Thoracic aorta (tissue), 2 donors: ENCODE results near the gene NDFIP1. TPM values are rescaled to one million over a fixed set of nuclear protein-coding genes. Genes with fewer than 3 reads are reported as not detected.

Source experiments
- ATAC-seq: fragments of 150-250 bp; one replicate; pipeline ENCODE4 v1.8.0; 2017; ENCODE audit warnings: low read depth; ENCODE audit not compliant: insufficient number of reproducible peaks, low FRiP score
- DNase-seq: peaks from one replicate; pipeline ENCODE4 v3.0.0-alpha.2; 2020; ENCODE audit warnings: low spot score
- H3K27ac ChIP-seq, 2 donors: fragments of 200-600 bp; sonication (generic); 1 replicate in 1 of 2; 2 replicates in 1 of 2; pipeline ENCODE4 v1.5.1; 2016; ENCODE audit warnings: mild to moderate bottlenecking in 2 of 2, moderate library complexity in 2 of 2
- H3K27me3 ChIP-seq: fragments of 200-600 bp; sonication (generic); replicated peaks from 2 replicates; pipeline ENCODE4 v1.6.0; 2016; ENCODE audit warnings: mild to moderate bottlenecking; ENCODE audit not compliant: insufficient read depth
- H3K36me3 ChIP-seq: fragments of 200-600 bp; sonication (generic); one replicate; pipeline ENCODE4 v1.5.1; 2016
- H3K4me1 ChIP-seq, 2 donors: fragments of 200-600 bp; sonication (generic); 1 replicate in 1 of 2; 2 replicates in 1 of 2; pipeline versions ENCODE4 v1.5.1 to v1.6.0; 2016; ENCODE audit warnings: low read depth in 2 of 2, mild to moderate bottlenecking in 1 of 2; ENCODE audit not compliant: control insufficient read depth in 1 of 2
- H3K4me3 ChIP-seq: fragments of 200-600 bp; sonication (generic); 2 replicates; pipeline ENCODE4 v1.5.1; 2016; ENCODE audit warnings: mild to moderate bottlenecking
- H3K9me3 ChIP-seq: fragments of 200-600 bp; sonication (generic); 2 replicates; pipeline ENCODE4 v1.5.1; 2016
- CTCF ChIP-seq: fragments of 200-600 bp; sonication (generic); IDR thresholded peaks from one replicate; pipeline ENCODE4 v1.5.1; 2019; ENCODE audit warnings: antibody characterized with exemption
- total RNA-seq, 2 donors: library from RNA; depleted of rRNA; stranded (reverse); fragments of >200 nt; gene quantifications; one replicate each; pipeline versions ENCODE4 v1.1.0 to v1.2.3, GENCODE V29; 2016

NDFIP1 gene
- total RNA-seq, 2 donors from 2014 or later = 102 to 134 TPM

GRCh38 chr5:142106061-142106460, 2.5 kb upstream of the NDFIP1 start:
- no peak overlapping the region for H3K4me3 ChIP-seq
- no peak for TF ChIP-seq CTCF
- no peaks in the 10 kb centered on the region for H3K27me3 ChIP-seq
- H3K4me1 ChIP-seq = peaks cover 7 to 41% of the 10 kb centered on the region in 2 donors
- no peak for DNase-seq
- ATAC-seq = no peak
- no peaks in the 10 kb centered on the region for H3K9me3 ChIP-seq
- H3K36me3 ChIP-seq = no peaks in the 10 kb centered on the region
- H3K27ac ChIP-seq = peak overlapping the region; percentile 59

GRCh38 chr5:142107036-142107735, 1.4 kb upstream of the NDFIP1 start:
- ATAC-seq (no peak), DNase-seq (no peak)
- Histone ChIP-seq H3K27ac (peak overlapping the region; percentile 96 to 99), H3K4me3 (no peak overlapping the region), H3K36me3 (no peaks in the 10 kb centered on the region), H3K9me3 (no peaks in the 10 kb centered on the region), H3K4me1 (peaks cover 14 to 52% of the 10 kb centered on the region in 2 donors), H3K27me3 (no peaks in the 10 kb centered on the region)
- no peak for TF ChIP-seq CTCF

GRCh38 chr5:142107736-142108431, 695 bp upstream of the NDFIP1 start:
- Histone ChIP-seq H3K27me3 (no peaks in the 10 kb centered on the region), H3K9me3 (no peaks in the 10 kb centered on the region), H3K4me3 (peak overlapping the region; percentile 89), H3K36me3 (no peaks in the 10 kb centered on the region), H3K4me1 (peaks cover 14 to 55% of the 10 kb centered on the region in 2 donors), H3K27ac (peak overlapping the region; percentile 96 to 99)
- ATAC-seq (no peak), DNase-seq (no peak)
- TF ChIP-seq CTCF = no peak

- Histone ChIP-seq H3K36me3 (no peaks in the 10 kb centered on the region), H3K4me1 (peaks cover 22 to 63% of the 10 kb centered on the region in 2 donors), H3K27me3 (no peaks in the 10 kb centered on the region), H3K9me3 (no peaks in the 10 kb centered on the region), H3K27ac (peak overlapping the region; percentile 96 to 99), H3K4me3 (peak overlapping the region; percentile 89)
- no peak for TF ChIP-seq CTCF
- ATAC-seq (no peak), DNase-seq (no peak)
Observed at GRCh38 chr5:142109331-142110045, 909 bp downstream of the NDFIP1 start.

GRCh38 chr5:142110046-142110531, 1.5 kb downstream of the NDFIP1 start:
- Histone ChIP-seq H3K27ac (peak overlapping the region; percentile 96 to 99), H3K4me1 (peaks cover 22 to 69% of the 10 kb centered on the region in 2 donors), H3K36me3 (no peaks in the 10 kb centered on the region), H3K9me3 (no peaks in the 10 kb centered on the region), H3K27me3 (no peaks in the 10 kb centered on the region), H3K4me3 (peak overlapping the region; percentile 89)
- ATAC-seq = no peak
- no peak for DNase-seq
- no peak for TF ChIP-seq CTCF
